GM12891 (cell line): ENCODE measurements around the gene EPB41L5.

Source experiments
- PAX5 ChIP-seq: IDR thresholded peaks from 2 replicates; pipeline ENCODE4 v1.6.1; 2011; ENCODE audit warnings: low read length, moderate library complexity, mild to moderate bottlenecking; ENCODE audit not compliant: insufficient read depth, severe bottlenecking
- POLR2A ChIP-seq: IDR thresholded peaks from 2 replicates; pipeline ENCODE4 v1.6.1; 2011; ENCODE audit warnings: low read depth, low read length, control low read depth
- POLR2AphosphoS5 ChIP-seq: IDR thresholded peaks from 2 replicates; pipeline ENCODE4 v1.6.1; 2011; ENCODE audit warnings: low read depth, low read length, control low read depth
- POU2F2 ChIP-seq: IDR thresholded peaks from 2 replicates; pipeline ENCODE4 v1.6.1; 2011; ENCODE audit warnings: low read depth, mild to moderate bottlenecking, control low read depth, low read length, moderate library complexity
- SPI1 ChIP-seq: IDR thresholded peaks from 2 replicates; pipeline ENCODE4 v1.6.1; 2011; ENCODE audit warnings: low read depth, low read length, control low read depth
- TAF1 ChIP-seq: IDR thresholded peaks from 2 replicates; pipeline ENCODE4 v1.6.1; 2011; ENCODE audit warnings: low read depth, low read length, control low read depth

DNA sequence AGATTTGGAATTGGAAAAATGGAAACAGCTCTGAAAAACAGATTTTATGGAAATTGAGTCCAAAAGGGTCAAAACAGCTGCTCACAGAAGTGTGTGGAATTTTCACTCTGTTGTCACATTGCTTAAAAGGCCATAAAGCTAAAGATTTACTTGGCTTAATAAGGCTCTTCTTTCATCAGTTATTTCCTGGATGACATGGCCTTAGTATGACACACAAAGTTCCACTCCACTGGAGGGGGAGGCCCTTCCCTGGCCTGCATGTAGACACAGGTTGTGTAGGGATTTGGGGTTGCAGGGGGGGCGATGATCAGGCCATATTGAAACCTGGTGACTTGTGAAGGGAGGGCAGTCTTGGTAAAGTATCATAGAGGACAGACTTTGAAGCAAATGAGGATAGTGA, 176.3 kb downstream of the EPB41L5 start:
- TF ChIP-seq POLR2A: no peak
- TF ChIP-seq POLR2AphosphoS5: no peak
- TF ChIP-seq TAF1: no peak
- no peak for TF ChIP-seq PAX5
- TF ChIP-seq SPI1: no peak
- TF ChIP-seq POU2F2: no peak
